ENCODE data around the gene NRL. TPM values are rescaled to one million over a fixed set of nuclear protein-coding genes. Genes with fewer than 3 reads are reported as not detected.

The NRL gene
- total RNA-seq, 1 experiment from 2014 or later: 1.3 TPM

- peaks cover 27% of the 10 kb centered on the region for H3K4me1 Mint-ChIP-seq
- H3K27ac Mint-ChIP-seq: no peak overlapping the region
- ChIA-PET POLR2A (interaction anchor here (0.6 to 4.4 kb wide), 3 partner anchors 10 to 615 kb away, joined by 5 to 67 read pairs (median 9); partner anchors contain the start of genes PCK2 and PSME2), CTCF (interaction anchor here (0.6 to 5.2 kb wide), 6 partner anchors 8 to 89 kb away, joined by 3 to 101 read pairs (median 44); partner anchors contain the start of genes DCAF11 and PCK2)
- DNase-seq (ENCODE audit: low spot score) (no peak), ATAC-seq (no peak)
- TF ChIP-seq CTCF (IDR thresholded peaks at IDR 0.05): no peak
- TF ChIP-seq, protein P1, sequence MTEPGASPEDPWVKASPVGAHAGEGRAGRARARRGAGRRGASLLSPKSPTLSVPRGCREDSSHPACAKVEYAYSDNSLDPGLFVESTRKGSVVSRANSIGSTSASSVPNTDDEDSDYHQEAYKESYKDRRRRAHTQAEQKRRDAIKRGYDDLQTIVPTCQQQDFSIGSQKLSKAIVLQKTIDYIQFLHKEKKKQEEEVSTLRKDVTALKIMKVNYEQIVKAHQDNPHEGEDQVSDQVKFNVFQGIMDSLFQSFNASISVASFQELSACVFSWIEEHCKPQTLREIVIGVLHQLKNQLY (CRISPR knock-in tag; IDR thresholded peaks at IDR 0.05): no peak
- TF ChIP-seq ZMAT4 (CRISPR knock-in tag; IDR thresholded peaks at IDR 0.05): no peak
- TF ChIP-seq ELF4 (CRISPR knock-in tag; IDR thresholded peaks at IDR 0.05; ENCODE audit: low read depth): no peak
- no peak for TF ChIP-seq SMAD3 (CRISPR knock-in tag; IDR thresholded peaks at IDR 0.05; ENCODE audit: borderline replicate concordance)
- TF ChIP-seq, protein P2, sequence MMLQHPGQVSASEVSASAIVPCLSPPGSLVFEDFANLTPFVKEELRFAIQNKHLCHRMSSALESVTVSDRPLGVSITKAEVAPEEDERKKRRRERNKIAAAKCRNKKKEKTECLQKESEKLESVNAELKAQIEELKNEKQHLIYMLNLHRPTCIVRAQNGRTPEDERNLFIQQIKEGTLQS (CRISPR knock-in tag; conservative IDR thresholded peaks at IDR 0.05): no peak
- no peak for TF ChIP-seq ATF2 (CRISPR knock-in tag; IDR thresholded peaks at IDR 0.05; ENCODE audit: borderline replicate concordance, low read depth)
- TF ChIP-seq, protein P3, sequence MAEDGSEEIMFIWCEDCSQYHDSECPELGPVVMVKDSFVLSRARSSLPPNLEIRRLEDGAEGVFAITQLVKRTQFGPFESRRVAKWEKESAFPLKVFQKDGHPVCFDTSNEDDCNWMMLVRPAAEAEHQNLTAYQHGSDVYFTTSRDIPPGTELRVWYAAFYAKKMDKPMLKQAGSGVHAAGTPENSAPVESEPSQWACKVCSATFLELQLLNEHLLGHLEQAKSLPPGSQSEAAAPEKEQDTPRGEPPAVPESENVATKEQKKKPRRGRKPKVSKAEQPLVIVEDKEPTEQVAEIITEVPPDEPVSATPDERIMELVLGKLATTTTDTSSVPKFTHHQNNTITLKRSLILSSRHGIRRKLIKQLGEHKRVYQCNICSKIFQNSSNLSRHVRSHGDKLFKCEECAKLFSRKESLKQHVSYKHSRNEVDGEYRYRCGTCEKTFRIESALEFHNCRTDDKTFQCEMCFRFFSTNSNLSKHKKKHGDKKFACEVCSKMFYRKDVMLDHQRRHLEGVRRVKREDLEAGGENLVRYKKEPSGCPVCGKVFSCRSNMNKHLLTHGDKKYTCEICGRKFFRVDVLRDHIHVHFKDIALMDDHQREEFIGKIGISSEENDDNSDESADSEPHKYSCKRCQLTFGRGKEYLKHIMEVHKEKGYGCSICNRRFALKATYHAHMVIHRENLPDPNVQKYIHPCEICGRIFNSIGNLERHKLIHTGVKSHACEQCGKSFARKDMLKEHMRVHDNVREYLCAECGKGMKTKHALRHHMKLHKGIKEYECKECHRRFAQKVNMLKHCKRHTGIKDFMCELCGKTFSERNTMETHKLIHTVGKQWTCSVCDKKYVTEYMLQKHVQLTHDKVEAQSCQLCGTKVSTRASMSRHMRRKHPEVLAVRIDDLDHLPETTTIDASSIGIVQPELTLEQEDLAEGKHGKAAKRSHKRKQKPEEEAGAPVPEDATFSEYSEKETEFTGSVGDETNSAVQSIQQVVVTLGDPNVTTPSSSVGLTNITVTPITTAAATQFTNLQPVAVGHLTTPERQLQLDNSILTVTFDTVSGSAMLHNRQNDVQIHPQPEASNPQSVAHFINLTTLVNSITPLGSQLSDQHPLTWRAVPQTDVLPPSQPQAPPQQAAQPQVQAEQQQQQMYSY (CRISPR knock-in tag; IDR thresholded peaks at IDR 0.05): no peak
- TF ChIP-seq ZNF423 (CRISPR knock-in tag; IDR thresholded peaks at IDR 0.05): no peak
- TF ChIP-seq, protein P4, sequence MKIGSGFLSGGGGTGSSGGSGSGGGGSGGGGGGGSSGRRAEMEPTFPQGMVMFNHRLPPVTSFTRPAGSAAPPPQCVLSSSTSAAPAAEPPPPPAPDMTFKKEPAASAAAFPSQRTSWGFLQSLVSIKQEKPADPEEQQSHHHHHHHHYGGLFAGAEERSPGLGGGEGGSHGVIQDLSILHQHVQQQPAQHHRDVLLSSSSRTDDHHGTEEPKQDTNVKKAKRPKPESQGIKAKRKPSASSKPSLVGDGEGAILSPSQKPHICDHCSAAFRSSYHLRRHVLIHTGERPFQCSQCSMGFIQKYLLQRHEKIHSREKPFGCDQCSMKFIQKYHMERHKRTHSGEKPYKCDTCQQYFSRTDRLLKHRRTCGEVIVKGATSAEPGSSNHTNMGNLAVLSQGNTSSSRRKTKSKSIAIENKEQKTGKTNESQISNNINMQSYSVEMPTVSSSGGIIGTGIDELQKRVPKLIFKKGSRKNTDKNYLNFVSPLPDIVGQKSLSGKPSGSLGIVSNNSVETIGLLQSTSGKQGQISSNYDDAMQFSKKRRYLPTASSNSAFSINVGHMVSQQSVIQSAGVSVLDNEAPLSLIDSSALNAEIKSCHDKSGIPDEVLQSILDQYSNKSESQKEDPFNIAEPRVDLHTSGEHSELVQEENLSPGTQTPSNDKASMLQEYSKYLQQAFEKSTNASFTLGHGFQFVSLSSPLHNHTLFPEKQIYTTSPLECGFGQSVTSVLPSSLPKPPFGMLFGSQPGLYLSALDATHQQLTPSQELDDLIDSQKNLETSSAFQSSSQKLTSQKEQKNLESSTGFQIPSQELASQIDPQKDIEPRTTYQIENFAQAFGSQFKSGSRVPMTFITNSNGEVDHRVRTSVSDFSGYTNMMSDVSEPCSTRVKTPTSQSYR (CRISPR knock-in tag; IDR thresholded peaks at IDR 0.05): no peak
- no peak for TF ChIP-seq ATF1 (CRISPR knock-in tag; IDR thresholded peaks at IDR 0.05)
- no peak for TF ChIP-seq TCF7 (CRISPR knock-in tag; IDR thresholded peaks at IDR 0.05; ENCODE audit: low read depth)
- no peak for TF ChIP-seq ZBTB21 (CRISPR knock-in tag; IDR thresholded peaks at IDR 0.05; ENCODE audit: borderline replicate concordance)
- H3K36me3 Mint-ChIP-seq: no peaks in the 10 kb centered on the region
- H3K27me3 Mint-ChIP-seq (ENCODE audit: low read depth): peaks cover 26% of the 10 kb centered on the region
- peak overlapping the region; percentile 79 for H3K4me3 Mint-ChIP-seq
- H3K9me3 Mint-ChIP-seq: no peaks in the 10 kb centered on the region
Observed at GRCh38 chr14:24082411-24083080, 32.2 kb downstream of the NRL start.
